GM12875 (cell line): ENCODE measurements around the gene ABTB2.

Experiments used
- H3K4me3 ChIP-seq: one replicate; pipeline ENCODE4 v1.5.1; 2011; ENCODE audit warnings: low read depth, low read length, control low read depth
- CTCF ChIP-seq: IDR thresholded peaks from 2 replicates; pipeline ENCODE4 v1.5.1; 2011; ENCODE audit warnings: low read depth, mild to moderate bottlenecking, control low read depth, inconsistent platforms, low read length, moderate library complexity, borderline replicate concordance; ENCODE audit not compliant: insufficient read depth

The ABTB2 gene

GRCh38 chr11:34185926-34186841, 171.6 kb downstream of the ABTB2 start:
- no peak for TF ChIP-seq CTCF
- H3K4me3 ChIP-seq = no peak overlapping the region

- no peak for TF ChIP-seq CTCF
- no peak overlapping the region for H3K4me3 ChIP-seq
Observed at GRCh38 chr11:34184505-34185015, 173.2 kb downstream of the ABTB2 start.

GRCh38 chr11:34183848-34184391, 173.9 kb downstream of the ABTB2 start:
- TF ChIP-seq CTCF = no peak
- no peak overlapping the region for H3K4me3 ChIP-seq

GRCh38 chr11:34182921-34183685, 174.7 kb downstream of the ABTB2 start:
- no peak for TF ChIP-seq CTCF

GRCh38 chr11:34182425-34182824, 175.4 kb downstream of the ABTB2 start:
- TF ChIP-seq CTCF = no peak
- H3K4me3 ChIP-seq = no peak overlapping the region

More at GRCh38 chr11:34182921-34183685, 174.7 kb downstream of the ABTB2 start:
- no peak overlapping the region for H3K4me3 ChIP-seq

GRCh38 chr11:34181856-34182405, 175.9 kb downstream of the ABTB2 start:
- no peak for TF ChIP-seq CTCF
- no peak overlapping the region for H3K4me3 ChIP-seq
